ENCODE measurements around the gene NOL11.

The NOL11 gene

DNA sequence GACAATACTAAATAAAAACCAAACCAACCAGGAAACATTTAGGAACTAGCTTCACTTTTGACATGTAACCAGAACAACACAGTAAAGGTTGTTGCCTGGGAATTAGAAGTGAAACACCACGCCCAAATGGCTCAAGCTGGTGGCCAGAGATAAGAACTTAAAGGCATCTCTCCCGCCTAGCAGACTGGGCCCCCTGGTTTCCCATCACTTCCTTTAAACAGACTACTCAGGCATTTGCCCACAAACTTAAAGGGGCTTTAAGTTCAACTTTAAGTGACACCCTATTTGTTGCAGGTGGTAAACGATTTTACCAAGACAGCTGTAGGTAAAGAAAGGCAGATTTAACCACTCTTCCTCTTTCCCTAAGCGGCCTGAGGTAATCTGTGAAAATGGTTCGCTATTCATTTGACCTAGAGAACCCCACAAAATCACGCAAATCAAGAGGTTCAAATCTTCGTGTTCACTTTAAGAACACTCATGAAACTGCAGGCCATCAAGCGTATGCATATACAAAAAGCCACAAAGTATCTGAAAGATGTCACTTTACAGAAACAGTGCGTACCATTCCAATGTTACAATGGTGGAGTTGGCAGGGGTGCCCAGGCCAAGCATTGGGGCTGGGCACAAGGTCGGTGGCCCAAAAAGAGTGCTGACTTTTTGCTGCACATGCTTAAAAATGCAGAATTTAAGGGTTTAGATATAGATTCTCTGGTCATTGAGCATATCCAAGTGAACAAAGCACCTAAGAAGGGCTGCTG is 66.8 kb downstream of the NOL11 start:
- H3K4me3 ChIP-seq (ENCODE audit: control insufficient read depth, low read depth, low read length) = no peak overlapping the region
- TF ChIP-seq, protein P1, sequence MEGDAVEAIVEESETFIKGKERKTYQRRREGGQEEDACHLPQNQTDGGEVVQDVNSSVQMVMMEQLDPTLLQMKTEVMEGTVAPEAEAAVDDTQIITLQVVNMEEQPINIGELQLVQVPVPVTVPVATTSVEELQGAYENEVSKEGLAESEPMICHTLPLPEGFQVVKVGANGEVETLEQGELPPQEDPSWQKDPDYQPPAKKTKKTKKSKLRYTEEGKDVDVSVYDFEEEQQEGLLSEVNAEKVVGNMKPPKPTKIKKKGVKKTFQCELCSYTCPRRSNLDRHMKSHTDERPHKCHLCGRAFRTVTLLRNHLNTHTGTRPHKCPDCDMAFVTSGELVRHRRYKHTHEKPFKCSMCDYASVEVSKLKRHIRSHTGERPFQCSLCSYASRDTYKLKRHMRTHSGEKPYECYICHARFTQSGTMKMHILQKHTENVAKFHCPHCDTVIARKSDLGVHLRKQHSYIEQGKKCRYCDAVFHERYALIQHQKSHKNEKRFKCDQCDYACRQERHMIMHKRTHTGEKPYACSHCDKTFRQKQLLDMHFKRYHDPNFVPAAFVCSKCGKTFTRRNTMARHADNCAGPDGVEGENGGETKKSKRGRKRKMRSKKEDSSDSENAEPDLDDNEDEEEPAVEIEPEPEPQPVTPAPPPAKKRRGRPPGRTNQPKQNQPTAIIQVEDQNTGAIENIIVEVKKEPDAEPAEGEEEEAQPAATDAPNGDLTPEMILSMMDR (IDR thresholded peaks at IDR 0.05; ENCODE audit: control insufficient read depth, insufficient read depth, low read depth, low read length, missing control alignments) = no peak
- no peak for DNase-seq (ENCODE audit: low read depth)

DNA sequence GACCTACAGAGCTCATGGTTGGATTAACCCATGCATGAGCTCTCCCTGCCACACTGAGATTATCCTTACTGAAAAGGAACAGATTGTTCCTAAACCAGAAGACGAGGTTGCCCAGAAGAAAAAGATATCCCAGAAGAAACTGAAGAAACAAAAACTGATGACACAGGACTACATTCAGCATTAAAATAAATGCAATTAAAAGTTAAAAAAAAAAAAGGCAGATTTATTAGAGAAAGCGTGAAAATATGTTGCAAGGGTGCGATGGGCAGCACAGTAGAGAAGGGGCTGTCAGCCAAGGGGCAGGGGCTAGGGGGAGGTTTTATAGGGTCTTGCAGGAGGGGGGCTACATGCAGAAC is 67.4 kb downstream of the NOL11 start:
- no peak for DNase-seq (ENCODE audit: low read depth)
- TF ChIP-seq, protein P1 (IDR thresholded peaks at IDR 0.05; ENCODE audit: control insufficient read depth, insufficient read depth, low read depth, low read length, missing control alignments) = no peak
- no peak overlapping the region for H3K4me3 ChIP-seq (ENCODE audit: control insufficient read depth, low read depth, low read length)

DNA sequence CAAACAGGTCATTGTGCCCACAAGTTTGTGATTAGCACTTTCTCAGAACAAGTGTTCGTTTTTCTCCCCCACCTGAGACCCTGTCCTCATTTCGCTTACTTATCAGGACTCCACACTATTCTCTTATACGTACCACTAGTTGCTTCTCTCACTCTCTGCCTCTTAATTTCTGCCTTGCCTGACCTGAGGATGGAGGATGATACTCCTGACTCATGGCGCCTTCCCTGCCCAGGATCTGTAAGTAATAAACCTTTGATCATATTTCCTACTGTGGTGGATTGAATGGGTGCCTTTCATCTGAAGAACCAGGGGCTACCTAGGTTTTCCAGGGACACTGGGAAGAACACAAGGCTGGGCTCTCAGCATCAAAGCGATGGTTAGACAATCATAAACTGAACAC is 67.8 kb downstream of the NOL11 start:
- DNase-seq (ENCODE audit: low read depth) = no peak
- H3K4me3 ChIP-seq (ENCODE audit: control insufficient read depth, low read depth, low read length) = no peak overlapping the region
- TF ChIP-seq, protein P1 (IDR thresholded peaks at IDR 0.05; ENCODE audit: control insufficient read depth, insufficient read depth, low read depth, low read length, missing control alignments) = no peak

Data from AG09309 (cell line).